Measurements from ENCODE around the gene THBS1. TPM values are rescaled to one million over a fixed set of nuclear protein-coding genes. Genes with fewer than 3 reads are reported as not detected.

The THBS1 gene
- total RNA-seq, 1 experiment from 2014 or later: 37.1 TPM

- ChIA-PET POLR2A (no interaction called here), CTCF (interaction anchor here (1.4 kb wide), 1 partner anchor 20 kb away, joined by 4 read pairs; no protein-coding TSS in a partner anchor)
- H3K27ac Mint-ChIP-seq: no peak overlapping the region
- no peak overlapping the region for H3K4me3 Mint-ChIP-seq
- H3K9me3 Mint-ChIP-seq: 0 out of 2 replicates have a peak, but pooled peaks cover 11% of the 10 kb centered on the region
- ATAC-seq: no peak
- no peaks in the 10 kb centered on the region for H3K36me3 Mint-ChIP-seq
- H3K4me1 Mint-ChIP-seq: no peaks in the 10 kb centered on the region
- DNase-seq (ENCODE audit: low spot score): no peak
- no peaks in the 10 kb centered on the region for H3K27me3 Mint-ChIP-seq (ENCODE audit: low read depth)
- TF ChIP-seq NR1H2 (CRISPR knock-in tag; IDR thresholded peaks at IDR 0.05) (no peak), MXD4 (CRISPR knock-in tag; IDR thresholded peaks at IDR 0.05; ENCODE audit: borderline replicate concordance) (no peak), E2F4 (CRISPR knock-in tag; IDR thresholded peaks at IDR 0.05; ENCODE audit: borderline replicate concordance, low read depth) (no peak), NFATC4 (CRISPR knock-in tag; IDR thresholded peaks at IDR 0.05) (no peak), TEAD1 (CRISPR knock-in tag; IDR thresholded peaks at IDR 0.05) (no peak), HMGXB4 (CRISPR knock-in tag; IDR thresholded peaks at IDR 0.05) (no peak)
Measured at GRCh38 chr15:39621976-39622375, 41.1 kb downstream of the THBS1 start.

GRCh38 chr15:39622660-39623516 is 42.0 kb downstream of the THBS1 start:
- Mint-ChIP-seq H3K4me1 (no peaks in the 10 kb centered on the region), H3K4me3 (no peak overlapping the region), H3K9me3 (0 out of 2 replicates have a peak, but pooled peaks cover 11% of the 10 kb centered on the region), H3K27me3 (ENCODE audit: low read depth) (no peaks in the 10 kb centered on the region), H3K27ac (no peak overlapping the region), H3K36me3 (no peaks in the 10 kb centered on the region)
- ATAC-seq: no peak
- DNase-seq (ENCODE audit: low spot score): no peak
- CTCF ChIA-PET: interaction anchor here (1.0 kb wide), 1 partner anchor 9 kb away, joined by 3 read pairs; no protein-coding TSS in a partner anchor
- POLR2A ChIA-PET: no interaction called here
- TF ChIP-seq STAT6 (CRISPR knock-in tag; conservative IDR thresholded peaks at IDR 0.05; ENCODE audit: low read depth) (no peak), NFYB (CRISPR knock-in tag; conservative IDR thresholded peaks at IDR 0.05; ENCODE audit: low read depth) (no peak), ZNF423 (CRISPR knock-in tag; IDR thresholded peaks at IDR 0.05) (no peak), ZMAT4 (CRISPR knock-in tag; IDR thresholded peaks at IDR 0.05) (no peak), ZNF671 (CRISPR knock-in tag; IDR thresholded peaks at IDR 0.05) (no peak)

GRCh38 chr15:39623529-39623931 is 42.7 kb downstream of the THBS1 start:
- H3K27me3 Mint-ChIP-seq (ENCODE audit: low read depth): no peaks in the 10 kb centered on the region
- no peak for ATAC-seq
- no peak for TF ChIP-seq ZNF512 (CRISPR knock-in tag; IDR thresholded peaks at IDR 0.05; ENCODE audit: borderline replicate concordance)
- TF ChIP-seq ZSCAN18 (CRISPR knock-in tag; IDR thresholded peaks at IDR 0.05): no peak
- TF ChIP-seq NFE2L1 (CRISPR knock-in tag; IDR thresholded peaks at IDR 0.05): no peak
- no peak for TF ChIP-seq CDX4 (CRISPR knock-in tag; IDR thresholded peaks at IDR 0.05; ENCODE audit: borderline replicate concordance)
- TF ChIP-seq HMGXB4 (CRISPR knock-in tag; IDR thresholded peaks at IDR 0.05): no peak

More at GRCh38 chr15:39623529-39623931, 42.7 kb downstream of the THBS1 start:
- Mint-ChIP-seq H3K36me3 (no peaks in the 10 kb centered on the region), H3K4me3 (no peak overlapping the region), H3K27ac (no peak overlapping the region), H3K9me3 (0 out of 2 replicates have a peak, but pooled peaks cover 11% of the 10 kb centered on the region), H3K4me1 (no peaks in the 10 kb centered on the region)
- no peak for DNase-seq (ENCODE audit: low spot score)
- POLR2A ChIA-PET: no interaction called here
- CTCF ChIA-PET: interaction anchor here (1.0 kb wide), 1 partner anchor 9 kb away, joined by 3 read pairs; no protein-coding TSS in a partner anchor
